Measurements from ENCODE around the gene SATB1. TPM values are rescaled to one million over a fixed set of nuclear protein-coding genes. Genes with fewer than 3 reads are reported as not detected.

SATB1 gene
- polyA plus RNA-seq, 2 of the 4 experiments (the other 2 are of a cell fraction), result 0.05 TPM; not detected in 1

DNA sequence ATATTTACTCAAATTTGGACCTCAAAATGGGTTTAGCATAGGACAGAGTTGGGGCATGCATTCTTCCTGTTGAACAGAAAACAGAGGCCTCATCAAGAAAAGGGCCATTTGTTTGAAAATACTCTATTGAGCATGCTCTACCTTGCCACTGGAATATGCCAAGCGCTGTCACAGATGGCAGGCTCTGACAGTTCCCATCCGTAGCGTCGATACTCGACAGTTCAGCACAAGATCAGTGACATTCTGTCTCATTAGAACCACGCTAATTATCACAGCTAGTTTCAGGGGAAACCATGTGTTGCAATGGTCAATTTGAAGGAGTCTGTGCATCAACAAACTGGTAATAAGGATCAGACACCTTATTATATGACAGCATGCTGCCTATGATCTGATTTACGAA lies 54.5 kb downstream of the SATB1 start:
- POLR2A ChIA-PET, result no interaction called here
- DNase-seq (ENCODE audit: low read depth in 1 of 2, low spot score in 1 of 2) (no peak), ATAC-seq (no peak), FAIRE-seq (no peak)
- Histone ChIP-seq H3K9me3 (no peaks in the 10 kb centered on the region), H3K4me1 (no peaks in the 10 kb centered on the region), H3K4me3 (no peak overlapping the region), H3K4me2 (no peak overlapping the region), H3K27ac (no peak overlapping the region)
- TF ChIP-seq REST (IDR thresholded peaks at IDR 0.05) (no peak), CBX8 (IDR thresholded peaks at IDR 0.05) (no peak), HOXB13 (CRISPR knock-in tag; IDR thresholded peaks at IDR 0.05; ENCODE audit: low read depth) (no peak), FOSB (CRISPR knock-in tag; IDR thresholded peaks at IDR 0.05) (no peak), CHD4 (IDR thresholded peaks at IDR 0.05; ENCODE audit: borderline replicate concordance) (no peak), ESRRA (IDR thresholded peaks at IDR 0.05; ENCODE audit: borderline replicate concordance, low read length) (no peak), HOXA7 (CRISPR knock-in tag; IDR thresholded peaks at IDR 0.05) (no peak), ZSCAN20 (CRISPR knock-in tag; IDR thresholded peaks at IDR 0.05) (no peak), RFX5 (IDR thresholded peaks at IDR 0.05) (no peak), FOXS1 (CRISPR knock-in tag; IDR thresholded peaks at IDR 0.05) (no peak), NPAS2 (CRISPR knock-in tag; IDR thresholded peaks at IDR 0.05; ENCODE audit: borderline replicate concordance) (no peak), CEBPB (IDR thresholded peaks at IDR 0.05) (no peak), NR3C1 (IDR thresholded peaks at IDR 0.05) (no peak), JUN (IDR thresholded peaks at IDR 0.05) (no peak), ZC3H11A (IDR thresholded peaks at IDR 0.05) (no peak), ATOH8 (CRISPR knock-in tag; IDR thresholded peaks at IDR 0.05; ENCODE audit: low read depth) (no peak)
- TF ChIP-seq, protein P1, sequence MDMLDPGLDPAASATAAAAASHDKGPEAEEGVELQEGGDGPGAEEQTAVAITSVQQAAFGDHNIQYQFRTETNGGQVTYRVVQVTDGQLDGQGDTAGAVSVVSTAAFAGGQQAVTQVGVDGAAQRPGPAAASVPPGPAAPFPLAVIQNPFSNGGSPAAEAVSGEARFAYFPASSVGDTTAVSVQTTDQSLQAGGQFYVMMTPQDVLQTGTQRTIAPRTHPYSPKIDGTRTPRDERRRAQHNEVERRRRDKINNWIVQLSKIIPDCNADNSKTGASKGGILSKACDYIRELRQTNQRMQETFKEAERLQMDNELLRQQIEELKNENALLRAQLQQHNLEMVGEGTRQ (IDR thresholded peaks at IDR 0.05), result no peak
- TF ChIP-seq, protein P2, sequence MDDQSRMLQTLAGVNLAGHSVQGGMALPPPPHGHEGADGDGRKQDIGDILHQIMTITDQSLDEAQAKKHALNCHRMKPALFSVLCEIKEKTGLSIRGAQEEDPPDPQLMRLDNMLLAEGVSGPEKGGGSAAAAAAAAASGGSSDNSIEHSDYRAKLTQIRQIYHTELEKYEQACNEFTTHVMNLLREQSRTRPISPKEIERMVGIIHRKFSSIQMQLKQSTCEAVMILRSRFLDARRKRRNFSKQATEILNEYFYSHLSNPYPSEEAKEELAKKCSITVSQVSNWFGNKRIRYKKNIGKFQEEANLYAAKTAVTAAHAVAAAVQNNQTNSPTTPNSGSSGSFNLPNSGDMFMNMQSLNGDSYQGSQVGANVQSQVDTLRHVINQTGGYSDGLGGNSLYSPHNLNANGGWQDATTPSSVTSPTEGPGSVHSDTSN (IDR thresholded peaks at IDR 0.05), result no peak
- CTCF ChIA-PET, result no interaction called here
- 39% methylated on average over 7 of the region's 7 CpGs for WGBS (ENCODE audit: missing lambda C conversion rate)

DNA sequence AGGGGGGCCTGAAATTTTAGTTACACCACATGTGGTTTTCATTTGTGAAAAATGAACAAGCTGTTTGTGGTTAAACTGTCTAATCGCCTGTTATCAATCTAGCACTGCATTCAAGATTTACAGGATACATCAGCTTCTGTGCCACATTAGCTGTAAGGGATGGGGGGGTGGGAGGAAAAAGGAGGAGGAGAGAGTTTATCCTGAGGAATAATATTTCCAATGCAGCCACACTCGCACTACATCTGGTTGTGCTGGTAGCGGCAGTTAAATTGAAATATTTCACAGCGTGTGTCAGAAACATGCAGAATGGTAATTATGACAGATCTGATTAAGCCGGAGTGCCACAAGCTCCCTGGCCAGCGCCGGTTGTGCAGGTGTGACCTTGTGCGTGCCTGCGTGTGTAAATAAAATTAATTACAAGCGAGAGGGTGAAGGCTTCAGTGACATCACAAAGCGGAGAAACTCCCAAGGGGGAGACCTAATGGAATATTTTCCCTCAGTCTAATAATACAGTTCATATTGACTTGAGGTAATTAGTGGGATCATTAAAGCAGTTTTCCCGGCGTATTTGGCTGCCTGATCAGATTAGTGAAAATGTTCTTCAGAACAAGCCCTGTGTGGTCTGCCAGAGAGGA lies 55.5 kb downstream of the SATB1 start:
- no peaks in the 10 kb centered on the region for H3K9me3 ChIP-seq
- DNase-seq (ENCODE audit: low read depth in 1 of 2, low spot score in 1 of 2) (no peak), ATAC-seq (no peak), FAIRE-seq (no peak)
- WGBS (ENCODE audit: missing lambda C conversion rate), result 49% methylated on average over 13 of the region's 13 CpGs
- H3K4me1 ChIP-seq, result no peaks in the 10 kb centered on the region
- ChIA-PET CTCF (interaction anchor here (1.0 kb wide), 1 partner anchor 18 kb away, joined by 3 read pairs; no protein-coding TSS in a partner anchor), POLR2A (no interaction called here)
- H3K4me3 ChIP-seq, result no peak overlapping the region
- no peak overlapping the region for H3K4me2 ChIP-seq
- no peak overlapping the region for H3K27ac ChIP-seq
- TF ChIP-seq ELK1 (IDR thresholded peaks at IDR 0.05; ENCODE audit: low read depth, low read length) (no peak), CTCF (IDR thresholded peaks at IDR 0.05) (no peak), RNF2 (IDR thresholded peaks at IDR 0.05; ENCODE audit: borderline replicate concordance, low read depth) (no peak), KDM1A (IDR thresholded peaks at IDR 0.05; ENCODE audit: low read depth) (no peak), MAFK (IDR thresholded peaks at IDR 0.05; ENCODE audit: partially characterized antibody) (no peak), JUN (IDR thresholded peaks at IDR 0.05) (no peak), TFCP2L1 (CRISPR knock-in tag; IDR thresholded peaks at IDR 0.05) (no peak), HEYL (CRISPR knock-in tag; IDR thresholded peaks at IDR 0.05) (no peak), HOXB5 (CRISPR knock-in tag; IDR thresholded peaks at IDR 0.05) (no peak), EHF (CRISPR knock-in tag; IDR thresholded peaks at IDR 0.05) (no peak), HDAC2 (IDR thresholded peaks at IDR 0.05) (no peak), CHD2 (IDR thresholded peaks at IDR 0.05; ENCODE audit: low read length, partially characterized antibody) (no peak), ZFP36 (IDR thresholded peaks at IDR 0.05; ENCODE audit: borderline replicate concordance, partially characterized antibody) (no peak)
